ENCODE data around the gene STXBP1.

GRCh38 chr9:127629468-127630081 is 17.5 kb downstream of the STXBP1 start:
- peak; percentile 22 to 31; a peak in 1 of 4 replicates for TF ChIP-seq RAD21 (IDR thresholded peaks at IDR 0.05 in 1 of 2, conservative IDR thresholded peaks at IDR 0.05 in 1 of 2; ENCODE audit: low read depth in 2 of 2, low read length in 2 of 2)
- no peak for TF ChIP-seq POLR2AphosphoS5 (IDR thresholded peaks at IDR 0.05; ENCODE audit: low read depth, low read length)
